GM23338 (cell line): ENCODE measurements around the gene PSMB11. TPM values are rescaled to one million over a fixed set of nuclear protein-coding genes. Genes with fewer than 3 reads are reported as not detected.

Experiments used
- ATAC-seq: fragments of 200-7000 bp; cut with Tn5 transposase; 3 replicates; pipeline ENCODE4 v1.9.1; 2020
- DNase-seq: peaks from one replicate; pipeline ENCODE4 v3.0.0-alpha.2; 2015; ENCODE audit warnings: low spot score
- H2AFZ ChIP-seq: fragments of 200-600 bp; sonication (generic); 2 replicates; pipeline ENCODE4 v1.8.0; 2016; ENCODE audit warnings: antibody characterized with exemption, mild to moderate bottlenecking, moderate library complexity
- H3F3A ChIP-seq: fragments of 200-600 bp; sonication (generic); replicated peaks from 2 replicates; pipeline ENCODE4 v1.8.0; 2017; ENCODE audit warnings: antibody characterized with exemption, mixed run types, low read depth
- H3K27ac ChIP-seq: fragments of 200-600 bp; sonication (generic); 2 replicates; pipeline ENCODE4 v1.6.1; 2016; ENCODE audit warnings: low read depth
- H3K27me3 ChIP-seq: fragments of 200-600 bp; sonication (generic); 2 replicates; pipeline ENCODE4 v1.8.0; 2016; ENCODE audit warnings: mild to moderate bottlenecking, mixed run types, moderate library complexity; ENCODE audit not compliant: insufficient read depth
- H3K36me3 ChIP-seq: fragments of 200-600 bp; sonication (generic); 2 replicates; pipeline ENCODE4 v1.8.0; 2016; ENCODE audit warnings: mild to moderate bottlenecking; ENCODE audit not compliant: insufficient read depth
- H3K4me1 ChIP-seq: fragments of 200-600 bp; sonication (generic); 2 replicates; pipeline ENCODE4 v1.8.0; 2016; ENCODE audit warnings: mild to moderate bottlenecking, moderate library complexity; ENCODE audit not compliant: insufficient read depth
- H3K4me2 ChIP-seq: fragments of 200-600 bp; sonication (generic); 2 replicates; pipeline ENCODE4 v1.7.1; 2017; ENCODE audit warnings: mixed run types
- H3K4me3 ChIP-seq: fragments of 200-600 bp; sonication (generic); 2 replicates; pipeline ENCODE4 v1.6.1; 2016; ENCODE audit warnings: mixed run types
- H3K79me2 ChIP-seq: fragments of 200-600 bp; sonication (generic); replicated peaks from 2 replicates; pipeline ENCODE4 v1.8.0; 2017; ENCODE audit warnings: mild to moderate bottlenecking; ENCODE audit not compliant: insufficient read depth
- H3K9me2 ChIP-seq: fragments of 200-600 bp; sonication (generic); 2 replicates; pipeline ENCODE4 v1.8.0; 2017; ENCODE audit not compliant: insufficient read depth
- H4K20me1 ChIP-seq: fragments of 200-600 bp; sonication (generic); replicated peaks from 2 replicates; pipeline ENCODE4 v1.8.0; 2017; ENCODE audit warnings: mild to moderate bottlenecking; ENCODE audit not compliant: insufficient read depth
- H3K27ac Mint-ChIP-seq: 2 replicates; pipeline ENCODE4 v1.8.0; 2020; ENCODE audit warnings: inconsistent platforms, mild to moderate bottlenecking, moderate library complexity, mixed read lengths
- H3K27me3 Mint-ChIP-seq: 3 replicates; pipeline ENCODE4 v1.8.0; 2022; ENCODE audit warnings: low read depth, mild to moderate bottlenecking, moderate library complexity, mixed read lengths, inconsistent platforms; ENCODE audit not compliant: insufficient read depth, poor library complexity
- H3K36me3 Mint-ChIP-seq: 3 replicates; pipeline ENCODE4 v1.8.0; 2021; ENCODE audit warnings: low read depth, mild to moderate bottlenecking, inconsistent platforms, moderate library complexity, mixed read lengths
- H3K4me1 Mint-ChIP-seq: 3 replicates; pipeline ENCODE4 v1.8.0; 2020; ENCODE audit warnings: mild to moderate bottlenecking, inconsistent platforms, mixed read lengths
- H3K4me3 Mint-ChIP-seq: 3 replicates; pipeline ENCODE4 v1.8.0; 2021; ENCODE audit warnings: moderate library complexity, mild to moderate bottlenecking, inconsistent platforms, mixed read lengths
- H3K9me3 Mint-ChIP-seq: 3 replicates; pipeline ENCODE4 v1.8.0; 2020; ENCODE audit warnings: moderate library complexity, mild to moderate bottlenecking, inconsistent platforms, mixed read lengths
- CREB1 ChIP-seq: fragments of 250-450 bp; sonication (Bioruptor Pico); IDR thresholded peaks from 2 replicates; pipeline ENCODE4 v1.5.0; 2020; ENCODE audit warnings: low read depth, mild to moderate bottlenecking, moderate library complexity
- CTCF ChIP-seq, 2 experiments: fragments of 200-600 bp in 1 of 2; sonication (generic) in 1 of 2; conservative IDR thresholded peaks; 2 replicates each; pipeline versions ENCODE4 v1.5.1 to v1.6.1; 2016 to 2017; ENCODE audit warnings: antibody characterized with exemption in 2 of 2, low read depth in 2 of 2, mild to moderate bottlenecking in 2 of 2, moderate library complexity in 1 of 2
- JUNB ChIP-seq: IDR thresholded peaks from one replicate; pipeline ENCODE4 v1.6.1; 2016; ENCODE audit warnings: antibody characterized with exemption; ENCODE audit not compliant: unreplicated experiment
- POLR2AphosphoS5 ChIP-seq: IDR thresholded peaks from 2 replicates; pipeline ENCODE4 v1.6.1; 2016; ENCODE audit warnings: antibody characterized with exemption, low read depth
- STAT1 ChIP-seq: IDR thresholded peaks from one replicate; pipeline ENCODE4 v1.6.1; 2016; ENCODE audit warnings: antibody characterized with exemption; ENCODE audit not compliant: unreplicated experiment
- ZNF331 ChIP-seq: fragments of 250-450 bp; sonication (Bioruptor Pico); IDR thresholded peaks from 2 replicates; pipeline ENCODE4 v1.5.0; 2020; ENCODE audit warnings: low read depth, mild to moderate bottlenecking, moderate library complexity
- polyA plus RNA-seq: library from polyadenylated mRNA; unstranded; fragments of >200 nt; fragmentation: Nextera tagmentation; extraction: Ambion mirVana; gene quantifications from 2 replicates; pipeline ENCODE4 v1.2.1, GENCODE V29; 2016
- total RNA-seq: library from RNA; depleted of rRNA; stranded (reverse); fragments of >200 nt; shearing (Covaris generic); gene quantifications from 2 replicates; pipeline ENCODE4 v1.2.3, GENCODE V29; 2014
- TF ChIP-seq, protein P1 (sequence below): fragments of 250-450 bp; sonication (Bioruptor Pico); IDR thresholded peaks from 2 replicates; pipeline ENCODE4 v1.5.0; 2020; ENCODE audit warnings: mild to moderate bottlenecking, moderate library complexity

PSMB11 gene
- total and polyA plus RNA-seq, 2 experiments from 2014 or later: 0.07 TPM; not detected in 1

- TF ChIP-seq CREB1 (CRISPR knock-in tag) (no peak), ZNF331 (CRISPR knock-in tag) (no peak), POLR2AphosphoS5 (no peak), JUNB (no peak), STAT1 (no peak)
- H3K4me1 ChIP-seq: peaks cover 20% of the 10 kb centered on the region
- Mint-ChIP-seq H3K27me3 (peaks cover 7% of the 10 kb centered on the region), H3K27ac (no peak overlapping the region), H3K36me3 (peaks cover 83% of the 10 kb centered on the region), H3K4me3 (no peak overlapping the region), H3K9me3 (no peaks in the 10 kb centered on the region), H3K4me1 (peaks cover 22% of the 10 kb centered on the region)
- H3F3A ChIP-seq: peaks cover 42% of the 10 kb centered on the region
- H3K27ac ChIP-seq: no peak overlapping the region
- no peak overlapping the region for H3K4me3 ChIP-seq
- H3K36me3 ChIP-seq: peaks cover 56% of the 10 kb centered on the region
- H3K79me2 ChIP-seq: peaks cover 47% of the 10 kb centered on the region
- H4K20me1 ChIP-seq: peaks cover 13% of the 10 kb centered on the region; the same call in 1 of the 2 replicates
- H3K27me3 ChIP-seq: no peaks in the 10 kb centered on the region
- no peak for ATAC-seq
- no peak for DNase-seq
- no peak overlapping the region for H2AFZ ChIP-seq
- no peaks in the 10 kb centered on the region for H3K9me2 ChIP-seq
- no peak overlapping the region for H3K4me2 ChIP-seq
These were observed 32.9 kb downstream of the PSMB11 start for GRCh38 chr14:23074906-23075305.

GRCh38 chr14:23076785-23077408 lies 34.9 kb downstream of the PSMB11 start:
- H3K27ac ChIP-seq: no peak overlapping the region
- H3K9me3 Mint-ChIP-seq: no peaks in the 10 kb centered on the region
- H4K20me1 ChIP-seq: peaks cover 18% of the 10 kb centered on the region
- H3K4me2 ChIP-seq: no peak overlapping the region
- no peaks in the 10 kb centered on the region for H3K27me3 ChIP-seq
- no peaks in the 10 kb centered on the region for H3K27me3 Mint-ChIP-seq
- peaks cover 13% of the 10 kb centered on the region for H3K4me1 Mint-ChIP-seq
- no peak overlapping the region for H3K4me3 Mint-ChIP-seq
- TF ChIP-seq CTCF (conservative IDR thresholded peaks at IDR 0.05; ENCODE audit: low read depth in 2 of 2): peak; percentile 62 to 78
- TF ChIP-seq, protein P1, sequence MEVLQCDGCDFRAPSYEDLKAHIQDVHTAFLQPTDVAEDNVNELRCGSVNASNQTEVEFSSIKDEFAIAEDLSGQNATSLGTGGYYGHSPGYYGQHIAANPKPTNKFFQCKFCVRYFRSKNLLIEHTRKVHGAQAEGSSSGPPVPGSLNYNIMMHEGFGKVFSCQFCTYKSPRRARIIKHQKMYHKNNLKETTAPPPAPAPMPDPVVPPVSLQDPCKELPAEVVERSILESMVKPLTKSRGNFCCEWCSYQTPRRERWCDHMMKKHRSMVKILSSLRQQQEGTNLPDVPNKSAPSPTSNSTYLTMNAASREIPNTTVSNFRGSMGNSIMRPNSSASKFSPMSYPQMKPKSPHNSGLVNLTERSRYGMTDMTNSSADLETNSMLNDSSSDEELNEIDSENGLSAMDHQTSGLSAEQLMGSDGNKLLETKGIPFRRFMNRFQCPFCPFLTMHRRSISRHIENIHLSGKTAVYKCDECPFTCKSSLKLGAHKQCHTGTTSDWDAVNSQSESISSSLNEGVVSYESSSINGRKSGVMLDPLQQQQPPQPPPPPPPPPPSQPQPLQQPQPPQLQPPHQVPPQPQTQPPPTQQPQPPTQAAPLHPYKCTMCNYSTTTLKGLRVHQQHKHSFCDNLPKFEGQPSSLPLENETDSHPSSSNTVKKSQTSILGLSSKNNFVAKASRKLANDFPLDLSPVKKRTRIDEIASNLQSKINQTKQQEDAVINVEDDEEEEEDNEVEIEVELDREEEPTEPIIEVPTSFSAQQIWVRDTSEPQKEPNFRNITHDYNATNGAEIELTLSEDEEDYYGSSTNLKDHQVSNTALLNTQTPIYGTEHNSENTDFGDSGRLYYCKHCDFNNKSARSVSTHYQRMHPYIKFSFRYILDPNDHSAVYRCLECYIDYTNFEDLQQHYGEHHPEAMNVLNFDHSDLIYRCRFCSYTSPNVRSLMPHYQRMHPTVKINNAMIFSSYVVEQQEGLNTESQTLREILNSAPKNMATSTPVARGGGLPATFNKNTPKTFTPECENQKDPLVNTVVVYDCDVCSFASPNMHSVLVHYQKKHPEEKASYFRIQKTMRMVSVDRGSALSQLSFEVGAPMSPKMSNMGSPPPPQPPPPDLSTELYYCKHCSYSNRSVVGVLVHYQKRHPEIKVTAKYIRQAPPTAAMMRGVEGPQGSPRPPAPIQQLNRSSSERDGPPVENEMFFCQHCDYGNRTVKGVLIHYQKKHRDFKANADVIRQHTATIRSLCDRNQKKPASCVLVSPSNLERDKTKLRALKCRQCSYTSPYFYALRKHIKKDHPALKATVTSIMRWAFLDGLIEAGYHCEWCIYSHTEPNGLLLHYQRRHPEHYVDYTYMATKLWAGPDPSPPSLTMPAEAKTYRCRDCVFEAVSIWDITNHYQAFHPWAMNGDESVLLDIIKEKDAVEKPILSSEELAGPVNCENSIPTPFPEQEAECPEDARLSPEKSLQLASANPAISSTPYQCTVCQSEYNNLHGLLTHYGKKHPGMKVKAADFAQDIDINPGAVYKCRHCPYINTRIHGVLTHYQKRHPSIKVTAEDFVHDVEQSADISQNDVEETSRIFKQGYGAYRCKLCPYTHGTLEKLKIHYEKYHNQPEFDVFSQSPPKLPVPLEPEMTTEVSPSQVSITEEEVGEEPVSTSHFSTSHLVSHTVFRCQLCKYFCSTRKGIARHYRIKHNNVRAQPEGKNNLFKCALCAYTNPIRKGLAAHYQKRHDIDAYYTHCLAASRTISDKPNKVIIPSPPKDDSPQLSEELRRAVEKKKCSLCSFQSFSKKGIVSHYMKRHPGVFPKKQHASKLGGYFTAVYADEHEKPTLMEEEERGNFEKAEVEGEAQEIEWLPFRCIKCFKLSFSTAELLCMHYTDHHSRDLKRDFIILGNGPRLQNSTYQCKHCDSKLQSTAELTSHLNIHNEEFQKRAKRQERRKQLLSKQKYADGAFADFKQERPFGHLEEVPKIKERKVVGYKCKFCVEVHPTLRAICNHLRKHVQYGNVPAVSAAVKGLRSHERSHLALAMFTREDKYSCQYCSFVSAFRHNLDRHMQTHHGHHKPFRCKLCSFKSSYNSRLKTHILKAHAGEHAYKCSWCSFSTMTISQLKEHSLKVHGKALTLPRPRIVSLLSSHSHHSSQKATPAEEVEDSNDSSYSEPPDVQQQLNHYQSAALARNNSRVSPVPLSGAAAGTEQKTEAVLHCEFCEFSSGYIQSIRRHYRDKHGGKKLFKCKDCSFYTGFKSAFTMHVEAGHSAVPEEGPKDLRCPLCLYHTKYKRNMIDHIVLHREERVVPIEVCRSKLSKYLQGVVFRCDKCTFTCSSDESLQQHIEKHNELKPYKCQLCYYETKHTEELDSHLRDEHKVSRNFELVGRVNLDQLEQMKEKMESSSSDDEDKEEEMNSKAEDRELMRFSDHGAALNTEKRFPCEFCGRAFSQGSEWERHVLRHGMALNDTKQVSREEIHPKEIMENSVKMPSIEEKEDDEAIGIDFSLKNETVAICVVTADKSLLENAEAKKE (CRISPR knock-in tag): no peak
- H3K27ac Mint-ChIP-seq: no peak overlapping the region
- H3K4me3 ChIP-seq: no peak overlapping the region
- no peak overlapping the region for H2AFZ ChIP-seq
- peaks cover 32% of the 10 kb centered on the region for H3K79me2 ChIP-seq
- ATAC-seq (peak; percentile 61), DNase-seq (peak; percentile 74)
- H3F3A ChIP-seq: peaks cover 40% of the 10 kb centered on the region
- peaks cover 10% of the 10 kb centered on the region for H3K4me1 ChIP-seq
- peaks cover 94% of the 10 kb centered on the region for H3K36me3 Mint-ChIP-seq
- peaks cover 75% of the 10 kb centered on the region for H3K36me3 ChIP-seq
- no peaks in the 10 kb centered on the region for H3K9me2 ChIP-seq
